Fibroblast of pulmonary artery (primary cell): ENCODE results near the gene RNASE12.

Experiments used
- DNase-seq: peaks from one replicate; pipeline ENCODE4 v3.0.0-alpha.2; 2010; ENCODE audit warnings: low read depth
- H3K4me3 ChIP-seq: replicated peaks from 2 replicates; pipeline ENCODE4 v1.5.1; 2011; ENCODE audit warnings: low read depth, mild to moderate bottlenecking, control low read depth, low read length, moderate library complexity
- TF ChIP-seq, protein P1 (sequence below): IDR thresholded peaks from 2 replicates; pipeline ENCODE4 v1.5.1; 2011; ENCODE audit warnings: mild to moderate bottlenecking, control low read depth, low read length, inconsistent platforms; ENCODE audit errors: missing control alignments

The RNASE12 gene

DNA sequence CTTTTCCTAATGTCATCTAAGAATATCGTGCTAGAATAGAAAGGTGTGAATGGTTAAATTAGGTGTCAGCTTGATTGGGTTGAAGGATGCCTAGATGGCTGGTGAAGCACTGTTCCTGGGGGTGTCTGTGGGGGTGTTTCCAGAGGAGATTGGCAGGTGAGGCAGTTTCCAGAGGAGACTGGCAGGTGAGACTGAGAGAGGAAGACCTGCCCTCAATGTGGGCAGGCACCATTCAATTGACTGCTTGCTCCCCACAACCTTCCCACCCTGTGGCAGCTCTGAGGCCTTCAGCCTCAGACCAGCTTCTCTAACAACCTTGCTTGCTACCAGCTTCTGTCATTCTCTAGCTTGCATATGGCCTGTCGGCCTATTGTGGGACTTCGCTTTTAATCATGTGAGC lies 39.6 kb downstream of the RNASE12 start:
- TF ChIP-seq, protein P1, sequence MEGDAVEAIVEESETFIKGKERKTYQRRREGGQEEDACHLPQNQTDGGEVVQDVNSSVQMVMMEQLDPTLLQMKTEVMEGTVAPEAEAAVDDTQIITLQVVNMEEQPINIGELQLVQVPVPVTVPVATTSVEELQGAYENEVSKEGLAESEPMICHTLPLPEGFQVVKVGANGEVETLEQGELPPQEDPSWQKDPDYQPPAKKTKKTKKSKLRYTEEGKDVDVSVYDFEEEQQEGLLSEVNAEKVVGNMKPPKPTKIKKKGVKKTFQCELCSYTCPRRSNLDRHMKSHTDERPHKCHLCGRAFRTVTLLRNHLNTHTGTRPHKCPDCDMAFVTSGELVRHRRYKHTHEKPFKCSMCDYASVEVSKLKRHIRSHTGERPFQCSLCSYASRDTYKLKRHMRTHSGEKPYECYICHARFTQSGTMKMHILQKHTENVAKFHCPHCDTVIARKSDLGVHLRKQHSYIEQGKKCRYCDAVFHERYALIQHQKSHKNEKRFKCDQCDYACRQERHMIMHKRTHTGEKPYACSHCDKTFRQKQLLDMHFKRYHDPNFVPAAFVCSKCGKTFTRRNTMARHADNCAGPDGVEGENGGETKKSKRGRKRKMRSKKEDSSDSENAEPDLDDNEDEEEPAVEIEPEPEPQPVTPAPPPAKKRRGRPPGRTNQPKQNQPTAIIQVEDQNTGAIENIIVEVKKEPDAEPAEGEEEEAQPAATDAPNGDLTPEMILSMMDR, result no peak
- no peak overlapping the region for H3K4me3 ChIP-seq
- DNase-seq, result no peak

DNA sequence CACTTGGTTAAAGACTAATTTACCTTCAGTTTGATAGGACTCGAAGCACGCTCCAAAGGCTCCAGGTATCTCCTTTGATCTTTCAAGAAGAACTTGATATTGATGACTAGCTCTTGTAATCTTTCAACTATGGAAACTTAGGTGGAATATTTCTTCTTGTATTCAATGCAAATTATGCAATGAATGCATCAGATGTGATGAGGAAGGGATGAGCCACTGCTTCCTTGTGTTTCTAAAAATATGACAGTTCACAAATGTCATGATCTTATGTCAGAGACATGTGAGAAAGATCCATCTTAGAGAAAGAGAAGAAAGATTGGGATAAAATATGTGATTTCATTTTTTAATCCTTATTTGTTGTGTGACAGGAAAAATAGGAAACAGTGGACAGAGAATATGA lies 40.2 kb downstream of the RNASE12 start:
- DNase-seq, result no peak
- TF ChIP-seq, protein P1, result no peak
- H3K4me3 ChIP-seq, result no peak overlapping the region

DNA sequence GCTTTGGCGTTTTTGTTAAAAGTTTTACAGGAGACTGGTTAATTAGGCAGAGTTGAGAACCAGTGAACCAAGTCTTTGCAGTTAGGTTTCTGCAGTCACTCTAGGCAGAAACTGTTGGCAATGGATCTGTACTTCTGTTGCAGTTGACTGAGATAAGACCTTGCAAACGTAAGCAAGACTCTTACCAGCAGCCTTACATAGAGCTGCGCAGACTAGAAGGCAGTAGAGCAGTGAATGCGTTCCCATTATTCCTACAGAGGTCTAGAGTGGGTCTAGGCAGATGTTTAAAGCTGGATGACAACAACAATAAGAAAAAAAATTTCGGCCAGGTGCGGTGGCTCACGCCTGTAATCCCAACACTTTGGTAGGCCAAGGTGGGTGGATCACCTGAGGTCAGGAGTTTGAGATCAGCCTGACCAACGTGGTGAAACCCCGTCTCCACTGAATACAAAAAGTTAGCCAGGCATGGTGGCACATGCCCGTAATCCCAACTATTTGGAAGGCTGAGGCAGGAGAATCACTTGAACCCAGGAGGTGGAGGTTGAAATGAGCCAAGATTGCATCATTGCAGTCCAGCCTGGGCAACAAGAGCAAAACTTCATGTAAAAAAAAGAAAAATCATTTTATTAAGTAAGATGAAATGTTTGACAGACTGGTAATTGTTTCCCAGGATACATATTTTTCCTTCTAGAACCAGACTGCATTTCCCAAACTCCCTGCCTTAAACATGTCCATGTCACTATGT lies 42.6 kb downstream of the RNASE12 start:
- H3K4me3 ChIP-seq, result no peak overlapping the region
- TF ChIP-seq, protein P1, result no peak
- DNase-seq, result no peak

DNA sequence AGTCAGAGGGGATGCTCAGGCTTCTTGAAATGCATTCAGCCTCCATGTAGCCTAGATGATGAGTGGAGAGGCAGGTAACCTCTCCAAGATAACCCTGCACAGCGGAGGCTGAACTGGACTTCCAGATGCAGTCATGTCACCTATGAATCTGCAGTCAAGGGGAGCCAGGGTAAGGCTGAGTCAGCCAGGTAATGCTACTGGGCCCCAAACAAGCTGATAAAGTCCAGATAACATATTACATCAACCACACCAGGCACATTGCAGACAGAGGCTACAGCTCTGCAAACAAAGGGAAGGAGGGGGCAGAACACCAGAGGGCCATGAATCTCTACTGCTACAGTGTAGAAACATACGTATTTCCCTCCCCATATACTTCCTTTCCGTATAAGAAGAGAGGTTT lies 44.3 kb downstream of the RNASE12 start:
- no peak overlapping the region for H3K4me3 ChIP-seq
- TF ChIP-seq, protein P1, result no peak
- DNase-seq, result no peak
